IMR-90 (cell line): ENCODE data around the gene AHDC1. TPM values are rescaled to one million over a fixed set of nuclear protein-coding genes. Genes with fewer than 3 reads are reported as not detected.

ENCODE experiments used
- ATAC-seq: fragments of 200-7000 bp; cut with Tn5 transposase; 2 replicates; pipeline ENCODE4 v1.9.1; 2020; ENCODE audit warnings: low read depth, mild to moderate bottlenecking, moderate library complexity
- BruUV-seq: library from RNA; stranded (reverse); fragments of 400-500 nt; replicated peaks from 2 replicates; lab custom pipeline; 2021; lab: Mats Ljungman, UMichigan
- CTCF ChIA-PET: fragments of 300-600 bp; formaldehyde crosslinking; extraction: SDS; loops from one replicate; lab custom pipeline; 2021; ENCODE audit warnings: antibody characterized with exemption; lab: Yijun Ruan, JAX
- POLR2A ChIA-PET: fragments of 300-600 bp; sonication (Branson Sonifier 250); formaldehyde crosslinking; loops from one replicate; lab custom pipeline; 2022; ENCODE audit warnings: antibody characterized with exemption; ENCODE audit not compliant: unreplicated experiment; lab: Charles Lee
- DNase-seq: peaks from one replicate; pipeline ENCODE4 v3.0.0; 2013
- H2AFZ ChIP-seq: replicated peaks from 2 replicates; pipeline ENCODE3; 2013; ENCODE audit warnings: low read length, mild to moderate bottlenecking; ENCODE audit not compliant: poor library complexity
- H2AK5ac ChIP-seq: 2 replicates; pipeline ENCODE4 v1.6.1; 2013; ENCODE audit warnings: low read depth, low read length, inconsistent platforms
- H2AK9ac ChIP-seq: replicated peaks from 2 replicates; pipeline ENCODE3; 2013; ENCODE audit warnings: mild to moderate bottlenecking, low read depth, low read length, moderate library complexity; ENCODE audit not compliant: poor library complexity
- H2BK120ac ChIP-seq: 2 replicates; pipeline ENCODE4 v1.6.1; 2013; ENCODE audit warnings: low read depth, low read length, inconsistent platforms
- H2BK15ac ChIP-seq: 3 replicates; pipeline ENCODE4 v1.6.1; 2013; ENCODE audit warnings: low read depth, low read length, inconsistent platforms
- H2BK20ac ChIP-seq: 2 replicates; pipeline ENCODE4 v1.6.1; 2013; ENCODE audit warnings: low read depth, mild to moderate bottlenecking, inconsistent platforms, low read length, moderate library complexity
- H2BK5ac ChIP-seq: 2 replicates; pipeline ENCODE4 v1.6.1; 2013; ENCODE audit warnings: mild to moderate bottlenecking, low read depth, low read length, inconsistent platforms; ENCODE audit not compliant: poor library complexity, severe bottlenecking
- H3K14ac ChIP-seq: replicated peaks from 2 replicates; pipeline ENCODE4 v1.6.1; 2013; ENCODE audit warnings: low read depth, low read length, inconsistent platforms
- H3K18ac ChIP-seq: 2 replicates; pipeline ENCODE4 v1.6.1; 2013; ENCODE audit warnings: low read depth, low read length, control low read depth
- H3K23ac ChIP-seq: 2 replicates; pipeline ENCODE4 v1.6.1; 2013; ENCODE audit warnings: low read depth, low read length, inconsistent platforms
- H3K27ac ChIP-seq: 2 replicates; pipeline ENCODE4 v1.5.1; 2013; ENCODE audit warnings: mild to moderate bottlenecking, control low read depth, low read length; ENCODE audit not compliant: insufficient read depth
- H3K27me3 ChIP-seq: 2 replicates; pipeline ENCODE4 v1.6.1; 2013; ENCODE audit warnings: low read length; ENCODE audit not compliant: control insufficient read depth, insufficient read depth
- H3K36me3 ChIP-seq: 2 replicates; pipeline ENCODE4 v1.6.1; 2013; ENCODE audit warnings: low read length, mixed read lengths; ENCODE audit not compliant: control insufficient read depth, insufficient read depth
- H3K4ac ChIP-seq: 2 replicates; pipeline ENCODE4 v1.6.1; 2013; ENCODE audit warnings: low read depth, low read length, inconsistent platforms
- H3K4me1 ChIP-seq: 2 replicates; pipeline ENCODE4 v1.6.1; 2013; ENCODE audit warnings: low read length, mixed read lengths; ENCODE audit not compliant: control insufficient read depth, insufficient read depth
- H3K4me2 ChIP-seq: 2 replicates; pipeline ENCODE4 v1.6.1; 2013; ENCODE audit warnings: low read depth, mild to moderate bottlenecking, control low read depth, low read length, moderate library complexity
- H3K4me3 ChIP-seq: 2 replicates; pipeline ENCODE4 v1.5.1; 2013; ENCODE audit warnings: low read depth, mild to moderate bottlenecking, control low read depth, low read length, moderate library complexity; ENCODE audit not compliant: insufficient read depth
- H3K56ac ChIP-seq: 2 replicates; pipeline ENCODE4 v1.6.1; 2013; ENCODE audit warnings: low read length, inconsistent platforms; ENCODE audit not compliant: insufficient read depth; ENCODE audit errors: extremely low read depth
- H3K79me1 ChIP-seq, 2 experiments: 2 replicates each; pipeline ENCODE4 v1.6.1; 2013; ENCODE audit warnings: low read length in 2 of 2, inconsistent platforms in 1 of 2, low read depth in 1 of 2
- H3K9ac ChIP-seq: 2 replicates; pipeline ENCODE4 v1.6.1; 2013; ENCODE audit warnings: low read depth, low read length, control low read depth
- H3K9me1 ChIP-seq: 2 replicates; pipeline ENCODE4 v1.6.1; 2013; ENCODE audit warnings: low read length, inconsistent platforms; ENCODE audit not compliant: insufficient read depth
- H3K9me3 ChIP-seq: 2 replicates; pipeline ENCODE4 v1.6.1; 2013; ENCODE audit warnings: low read length; ENCODE audit not compliant: control insufficient read depth, insufficient read depth
- H4K20me1 ChIP-seq: 2 replicates; pipeline ENCODE4 v1.6.1; 2013; ENCODE audit warnings: low read length, inconsistent platforms; ENCODE audit not compliant: insufficient read depth
- H4K5ac ChIP-seq: 2 replicates; pipeline ENCODE4 v1.6.1; 2013; ENCODE audit warnings: mild to moderate bottlenecking, low read depth, low read length, control low read depth
- H4K8ac ChIP-seq, 2 experiments: 2 replicates each; pipeline ENCODE4 v1.6.1; 2013; ENCODE audit warnings: low read depth in 2 of 2, low read length in 2 of 2, control low read depth in 1 of 2, inconsistent platforms in 1 of 2
- H4K91ac ChIP-seq: 2 replicates; pipeline ENCODE4 v1.6.1; 2013; ENCODE audit warnings: low read depth, low read length, inconsistent platforms; ENCODE audit not compliant: insufficient read depth
- BHLHE40 ChIP-seq: fragments of 150-350 bp; IDR thresholded peaks from 2 replicates; pipeline ENCODE4 v1.6.1; 2016; ENCODE audit warnings: mild to moderate bottlenecking, low read depth, low read length
- CEBPB ChIP-seq: IDR thresholded peaks from 2 replicates; pipeline ENCODE4 v1.6.1; 2012; ENCODE audit warnings: low read depth, low read length, improper control_type of control experiment
- CHD1 ChIP-seq: IDR thresholded peaks from 2 replicates; pipeline ENCODE4 v1.6.1; 2012; ENCODE audit warnings: low read depth, low read length, improper control_type of control experiment
- CTCF ChIP-seq: conservative IDR thresholded peaks from 2 replicates; pipeline ENCODE4 v1.5.1; 2012; ENCODE audit warnings: mild to moderate bottlenecking, low read depth, low read length, improper control_type of control experiment
- FOS ChIP-seq: fragments of 150-350 bp; IDR thresholded peaks from 2 replicates; pipeline ENCODE4 v1.6.1; 2016; ENCODE audit warnings: low read depth, low read length
- MAFK ChIP-seq: IDR thresholded peaks from 2 replicates; pipeline ENCODE4 v1.6.1; 2012; ENCODE audit warnings: low read depth, low read length, improper control_type of control experiment
- MAZ ChIP-seq: IDR thresholded peaks from 2 replicates; pipeline ENCODE4 v1.6.1; 2012; ENCODE audit warnings: low read depth, mild to moderate bottlenecking, low read length, improper control_type of control experiment, moderate library complexity, borderline replicate concordance
- MXI1 ChIP-seq: IDR thresholded peaks from 2 replicates; pipeline ENCODE4 v1.6.1; 2012; ENCODE audit warnings: low read depth, mild to moderate bottlenecking, low read length, moderate library complexity, borderline replicate concordance
- NFE2L2 ChIP-seq: fragments of 150-350 bp; IDR thresholded peaks from 2 replicates; pipeline ENCODE4 v1.6.1; 2016; ENCODE audit warnings: low read depth, mild to moderate bottlenecking, low read length
- POLR2A ChIP-seq: IDR thresholded peaks from 2 replicates; pipeline ENCODE4 v1.6.1; 2012; ENCODE audit warnings: mild to moderate bottlenecking, low read depth, low read length
- RAD21 ChIP-seq: IDR thresholded peaks from 2 replicates; pipeline ENCODE4 v1.6.1; 2012; ENCODE audit warnings: low read length, improper control_type of control experiment
- RCOR1 ChIP-seq: IDR thresholded peaks from 2 replicates; pipeline ENCODE4 v1.6.1; 2012; ENCODE audit warnings: mild to moderate bottlenecking, low read length, improper control_type of control experiment; ENCODE audit not compliant: insufficient replicate concordance
- RFX5 ChIP-seq: IDR thresholded peaks from 2 replicates; pipeline ENCODE4 v1.8.0; 2012; ENCODE audit warnings: low read depth, mild to moderate bottlenecking, low read length, moderate library complexity
- SMC3 ChIP-seq: fragments of 150-350 bp; IDR thresholded peaks from 2 replicates; pipeline ENCODE4 v1.6.1; 2016; ENCODE audit warnings: low read depth, mild to moderate bottlenecking, antibody characterized with exemption, low read length, moderate library complexity
- WGBS, 2 experiments: methylation state at CpG; one replicate each; pipeline versions ENCODE4 v1.1.5 to v1.1.7; 2013; ENCODE audit warnings: missing lambda C conversion rate in 2 of 2; ENCODE audit not compliant: insufficient read length in 1 of 2; ENCODE audit errors: extremely low coverage in 2 of 2; 5-methylcytosine and 5-hydroxymethylcytosine counted together
- dilution Hi-C: fragments of 300-500 bp; cut with HindIII; formaldehyde crosslinking; loops from one replicate; pipeline ENCODE4 v1.14.3; 2018; ENCODE audit warnings: low sequenced_read_pairs; ENCODE audit not compliant: unreplicated experiment
- in situ Hi-C: fragments of 300-500 bp; cut with MboI; formaldehyde crosslinking; loops from 3 replicates; pipeline ENCODE4 v1.14.3; 2019; ENCODE audit warnings: low sequenced_read_pairs, inconsistent platforms, mixed read lengths
- intact Hi-C: fragments of 100-400 bp; cut with micrococcal nuclease; formaldehyde crosslinking; loops from 2 replicates; pipeline ENCODE4 v1.10.0; 2022
- polyA plus RNA-seq, 3 experiments: library from polyadenylated mRNA; depleted of rRNA; stranded (reverse); fragments of >200 nt; gene quantifications; 2 replicates each; pipeline ENCODE4 v1.2.3, GENCODE V29; 2012; ENCODE audit warnings: low replicate concordance in 1 of 3
- total RNA-seq: library from RNA; depleted of rRNA; stranded (reverse); fragments of >200 nt; gene quantifications from 2 replicates; pipeline ENCODE4 v1.2.3, GENCODE V29; 2012
- TF ChIP-seq, protein P1 (sequence below): fragments of 150-350 bp; IDR thresholded peaks from 2 replicates; pipeline ENCODE4 v1.6.1; 2016; ENCODE audit warnings: low read depth, mild to moderate bottlenecking, low read length, moderate library complexity, borderline replicate concordance
- TF ChIP-seq, protein P2 (sequence below): fragments of 150-350 bp; IDR thresholded peaks from 2 replicates; pipeline ENCODE4 v1.6.1; 2017; ENCODE audit warnings: mild to moderate bottlenecking, antibody characterized with exemption, low read length, low read depth

The AHDC1 gene
- total and polyA plus RNA-seq, 2 of the 4 experiments (the other 2 are of a cell fraction) = 2.0 to 11.6 TPM

DNA sequence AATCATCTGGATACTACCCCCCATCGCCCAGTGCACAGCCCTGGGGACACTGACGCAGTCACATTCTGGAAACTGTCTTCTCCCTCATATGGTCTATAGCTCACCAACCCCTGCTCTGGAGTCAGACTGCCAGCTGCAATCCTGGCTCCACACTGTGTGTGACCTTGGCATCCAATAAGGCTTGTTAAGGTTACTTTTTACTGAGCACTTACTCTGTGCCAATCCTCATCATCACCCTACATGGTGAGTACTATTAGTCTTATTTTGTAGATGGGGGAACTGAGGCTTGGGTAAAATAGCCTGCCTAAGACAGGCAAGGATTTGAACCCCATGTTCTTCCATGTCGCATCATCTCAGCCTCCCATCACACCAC is 34.9 kb downstream of the AHDC1 start:
- Histone ChIP-seq H3K4me2 (no peak overlapping the region; the same call in 1 of the 2 replicates), H2BK15ac (no peak overlapping the region), H3K4me1 (peaks cover 60% of the 10 kb centered on the region), H2AFZ (no peak overlapping the region), H2BK20ac (0 out of 2 replicates have a peak overlapping the region, but pooled peaks have one; percentile 38), H3K23ac (peak overlapping the region; percentile 69; the same call in 1 of the 2 replicates), H3K56ac (no peak overlapping the region), H2AK5ac (peak overlapping the region; percentile 43), H4K5ac (no peak overlapping the region), H4K20me1 (peaks cover 59% of the 10 kb centered on the region), H2BK120ac (no peak overlapping the region), H3K4me3 (no peak overlapping the region), H3K9me3 (no peaks in the 10 kb centered on the region), H3K36me3 (no peaks in the 10 kb centered on the region), H3K79me1 (peaks cover 58 to 95% of the 10 kb centered on the region in 2 experiments; a peak in 3 of 4 replicates), H4K91ac (0 out of 2 replicates have a peak overlapping the region, but pooled peaks have one; percentile 9), H3K27ac (no peak overlapping the region), H3K18ac (no peak overlapping the region), H2BK5ac (no peak overlapping the region), H3K9ac (0 out of 2 replicates have a peak overlapping the region, but pooled peaks have one; percentile 7), H4K8ac (no peak overlapping the region; a peak in 1 of 4 replicates), H3K4ac (peak overlapping the region; percentile 15; the same call in 1 of the 2 replicates), H3K14ac (no peak overlapping the region), H3K27me3 (no peaks in the 10 kb centered on the region), H3K9me1 (peaks cover 20% of the 10 kb centered on the region), H2AK9ac (peak overlapping the region; percentile 39)
- BruUV-seq = no TSS peak
- TF ChIP-seq MXI1 (no peak), NFE2L2 (no peak), CEBPB (no peak), FOS (no peak), RCOR1 (no peak), CHD1 (no peak), MAZ (no peak), BHLHE40 (no peak), MAFK (no peak), RFX5 (no peak), SMC3 (no peak), RAD21 (no peak), CTCF (no peak), POLR2A (no peak)
- TF ChIP-seq, protein P1, sequence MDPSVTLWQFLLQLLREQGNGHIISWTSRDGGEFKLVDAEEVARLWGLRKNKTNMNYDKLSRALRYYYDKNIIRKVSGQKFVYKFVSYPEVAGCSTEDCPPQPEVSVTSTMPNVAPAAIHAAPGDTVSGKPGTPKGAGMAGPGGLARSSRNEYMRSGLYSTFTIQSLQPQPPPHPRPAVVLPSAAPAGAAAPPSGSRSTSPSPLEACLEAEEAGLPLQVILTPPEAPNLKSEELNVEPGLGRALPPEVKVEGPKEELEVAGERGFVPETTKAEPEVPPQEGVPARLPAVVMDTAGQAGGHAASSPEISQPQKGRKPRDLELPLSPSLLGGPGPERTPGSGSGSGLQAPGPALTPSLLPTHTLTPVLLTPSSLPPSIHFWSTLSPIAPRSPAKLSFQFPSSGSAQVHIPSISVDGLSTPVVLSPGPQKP = no peak
- TF ChIP-seq, protein P2, sequence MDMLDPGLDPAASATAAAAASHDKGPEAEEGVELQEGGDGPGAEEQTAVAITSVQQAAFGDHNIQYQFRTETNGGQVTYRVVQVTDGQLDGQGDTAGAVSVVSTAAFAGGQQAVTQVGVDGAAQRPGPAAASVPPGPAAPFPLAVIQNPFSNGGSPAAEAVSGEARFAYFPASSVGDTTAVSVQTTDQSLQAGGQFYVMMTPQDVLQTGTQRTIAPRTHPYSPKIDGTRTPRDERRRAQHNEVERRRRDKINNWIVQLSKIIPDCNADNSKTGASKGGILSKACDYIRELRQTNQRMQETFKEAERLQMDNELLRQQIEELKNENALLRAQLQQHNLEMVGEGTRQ = no peak
- in situ Hi-C loops = no loop called here
- 90% methylated on average over 2 of the region's 3 CpGs; no CpG with 5 or more reads in 1 of the 2 experiments for WGBS, 2 experiments
- intact Hi-C loops = no loop called here
- DNase-seq (no peak), ATAC-seq (no peak)
- POLR2A ChIA-PET = no interaction called here
- CTCF ChIA-PET = interaction anchor here (0.8 to 3.0 kb wide), 4 partner anchors 10 to 33 kb away, joined by 4 to 13 read pairs (median 4); no protein-coding TSS in a partner anchor
- dilution Hi-C loops = no loop called here
